Measurements from ENCODE around the gene TMEM254.

DNA sequence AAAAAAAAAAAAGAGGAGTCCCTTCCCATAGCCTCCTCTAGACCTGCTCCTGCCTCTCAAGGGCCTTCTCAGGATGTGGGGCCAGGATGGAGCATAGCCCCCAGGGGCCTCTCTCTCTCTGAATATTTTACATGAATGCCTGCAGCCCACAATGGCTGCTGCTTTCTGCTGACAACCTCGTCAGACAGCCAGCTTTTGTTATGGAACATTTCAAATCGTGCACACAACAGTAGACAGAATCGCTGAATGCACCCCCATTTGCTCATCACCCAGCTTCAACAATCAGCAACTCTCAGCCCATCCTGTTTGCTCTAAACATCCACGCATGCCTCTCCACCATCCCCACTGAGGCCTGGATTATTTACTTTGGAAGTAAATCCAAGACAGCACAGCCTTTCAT lies 59.5 kb downstream of the TMEM254 start:
- TF ChIP-seq CTCF (conservative IDR thresholded peaks at IDR 0.05 in 1 of 2, IDR thresholded peaks at IDR 0.05 in 1 of 2; ENCODE audit: low read depth in 1 of 2, low read length in 2 of 2) (no peak), EZH2 (IDR thresholded peaks at IDR 0.05; ENCODE audit: low read length, missing control alignments) (no peak)
